SU-DHL-6 (cell line): ENCODE measurements around the gene VWA7.

Experiments used
- H2AFZ ChIP-seq: fragments of 200-600 bp; sonication (generic); 2 replicates; pipeline ENCODE4 v1.6.1; 2014; ENCODE audit warnings: low read depth, mild to moderate bottlenecking, moderate library complexity, mixed read lengths, antibody characterized with exemption, low read length; ENCODE audit not compliant: severe bottlenecking
- H3F3A ChIP-seq: fragments of 200-600 bp; shearing (Covaris generic); 2 replicates; pipeline ENCODE4 v1.6.0; 2016; ENCODE audit warnings: antibody characterized with exemption, mild to moderate bottlenecking; ENCODE audit not compliant: insufficient read depth
- H3K27ac ChIP-seq: fragments of 200-600 bp; sonication (generic); 2 replicates; pipeline ENCODE4 v1.5.1; 2016; ENCODE audit warnings: low read depth, mild to moderate bottlenecking, low read length, moderate library complexity, mixed read lengths
- H3K27me3 ChIP-seq: fragments of 200-600 bp; sonication (generic), shearing (Covaris generic); 2 replicates; pipeline ENCODE4 v1.6.0; 2014; ENCODE audit warnings: mild to moderate bottlenecking, low read length
- H3K36me3 ChIP-seq: fragments of 200-600 bp; sonication (generic); 2 replicates; pipeline ENCODE4 v1.6.1; 2014; ENCODE audit warnings: mild to moderate bottlenecking, low read length, mixed read lengths
- H3K4me2 ChIP-seq: fragments of 300-600, 200-600 bp; shearing (Covaris generic), sonication (generic); 2 replicates; pipeline ENCODE4 v1.6.0; 2014; ENCODE audit warnings: low read length, low read depth, mild to moderate bottlenecking; ENCODE audit not compliant: poor library complexity, severe bottlenecking
- H3K4me3 ChIP-seq: fragments of 200-600 bp; sonication (generic); 2 replicates; pipeline ENCODE4 v1.5.1; 2014; ENCODE audit warnings: antibody characterized with exemption, low read length, mild to moderate bottlenecking, mixed read lengths; ENCODE audit not compliant: insufficient read depth, poor library complexity, severe bottlenecking
- H3K79me2 ChIP-seq: fragments of 200-600 bp; sonication (generic); 2 replicates; pipeline ENCODE4 v1.6.1; 2014; ENCODE audit warnings: mild to moderate bottlenecking, low read length, moderate library complexity; ENCODE audit not compliant: insufficient read depth
- H3K9ac ChIP-seq: fragments of 200-600 bp; sonication (generic); 2 replicates; pipeline ENCODE4 v1.7.0; 2014; ENCODE audit warnings: mild to moderate bottlenecking, low read length
- H3K9me2 ChIP-seq: fragments of 200-600 bp; sonication (generic); replicated peaks from 2 replicates; pipeline ENCODE4 v1.6.1; 2014; ENCODE audit warnings: low read length; ENCODE audit not compliant: insufficient read depth
- H3K9me3 ChIP-seq: fragments of 200-600 bp; sonication (generic); 2 replicates; pipeline ENCODE4 v1.6.1; 2014; ENCODE audit warnings: low read length, mixed read lengths; ENCODE audit not compliant: insufficient read depth
- H4K20me1 ChIP-seq: fragments of 200-600 bp; sonication (generic); 2 replicates; pipeline ENCODE4 v1.6.1; 2014; ENCODE audit warnings: low read depth, mild to moderate bottlenecking, antibody characterized with exemption, low read length, moderate library complexity, mixed read lengths
- EZH2phosphoT487 ChIP-seq: fragments of 200-600 bp; sonication (generic), shearing (Covaris generic); conservative IDR thresholded peaks from 2 replicates; pipeline ENCODE4 v1.6.1; 2018; ENCODE audit warnings: mild to moderate bottlenecking, antibody characterized with exemption, low read length, moderate library complexity, mixed read lengths
- TF ChIP-seq, protein P1 (sequence below): fragments of 200-600 bp; sonication (generic); IDR thresholded peaks from one replicate; pipeline ENCODE4 v1.5.1; 2017; ENCODE audit warnings: antibody characterized with exemption, mild to moderate bottlenecking, low read length, moderate library complexity; ENCODE audit not compliant: insufficient read depth, poor library complexity, severe bottlenecking

VWA7 gene

DNA sequence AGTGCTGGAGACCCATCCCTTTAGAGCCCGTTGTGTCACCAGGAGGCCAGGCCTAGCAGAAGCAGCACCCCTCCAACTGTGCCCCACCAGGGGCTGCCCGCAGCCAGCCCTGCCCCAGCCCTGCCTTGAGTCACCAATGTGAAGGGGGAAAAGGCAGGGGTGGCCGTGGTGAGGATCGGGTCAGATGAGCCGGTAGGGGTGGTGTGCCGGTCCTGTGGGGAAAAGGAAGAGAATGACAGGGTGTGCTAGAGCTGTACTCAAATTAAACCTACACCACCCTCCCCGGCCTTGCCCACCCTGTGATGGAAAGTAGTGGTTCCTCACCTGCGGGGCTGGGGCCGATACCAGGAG lies 11.6 kb downstream of the VWA7 start:
- H3K4me3 ChIP-seq, result no peak overlapping the region
- H3K9me2 ChIP-seq, result no peaks in the 10 kb centered on the region
- H2AFZ ChIP-seq, result no peak overlapping the region
- H3K36me3 ChIP-seq, result peaks cover 6% of the 10 kb centered on the region; the same call in 1 of the 2 replicates
- no peak for TF ChIP-seq EZH2phosphoT487
- TF ChIP-seq, protein P1, sequence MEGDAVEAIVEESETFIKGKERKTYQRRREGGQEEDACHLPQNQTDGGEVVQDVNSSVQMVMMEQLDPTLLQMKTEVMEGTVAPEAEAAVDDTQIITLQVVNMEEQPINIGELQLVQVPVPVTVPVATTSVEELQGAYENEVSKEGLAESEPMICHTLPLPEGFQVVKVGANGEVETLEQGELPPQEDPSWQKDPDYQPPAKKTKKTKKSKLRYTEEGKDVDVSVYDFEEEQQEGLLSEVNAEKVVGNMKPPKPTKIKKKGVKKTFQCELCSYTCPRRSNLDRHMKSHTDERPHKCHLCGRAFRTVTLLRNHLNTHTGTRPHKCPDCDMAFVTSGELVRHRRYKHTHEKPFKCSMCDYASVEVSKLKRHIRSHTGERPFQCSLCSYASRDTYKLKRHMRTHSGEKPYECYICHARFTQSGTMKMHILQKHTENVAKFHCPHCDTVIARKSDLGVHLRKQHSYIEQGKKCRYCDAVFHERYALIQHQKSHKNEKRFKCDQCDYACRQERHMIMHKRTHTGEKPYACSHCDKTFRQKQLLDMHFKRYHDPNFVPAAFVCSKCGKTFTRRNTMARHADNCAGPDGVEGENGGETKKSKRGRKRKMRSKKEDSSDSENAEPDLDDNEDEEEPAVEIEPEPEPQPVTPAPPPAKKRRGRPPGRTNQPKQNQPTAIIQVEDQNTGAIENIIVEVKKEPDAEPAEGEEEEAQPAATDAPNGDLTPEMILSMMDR, result no peak
- H3K79me2 ChIP-seq, result no peaks in the 10 kb centered on the region
- peaks cover 8% of the 10 kb centered on the region for H3F3A ChIP-seq
- H3K4me2 ChIP-seq, result no peak overlapping the region
- H3K27ac ChIP-seq, result no peak overlapping the region
- no peaks in the 10 kb centered on the region for H4K20me1 ChIP-seq
- H3K27me3 ChIP-seq, result no peaks in the 10 kb centered on the region
- no peaks in the 10 kb centered on the region for H3K9me3 ChIP-seq
- H3K9ac ChIP-seq, result no peak overlapping the region

- H3K79me2 ChIP-seq, result no peaks in the 10 kb centered on the region
- H2AFZ ChIP-seq, result no peak overlapping the region
- H3K27me3 ChIP-seq, result no peaks in the 10 kb centered on the region
- H3K9ac ChIP-seq, result no peak overlapping the region
- H3F3A ChIP-seq, result peaks cover 8% of the 10 kb centered on the region
- H3K9me3 ChIP-seq, result no peaks in the 10 kb centered on the region
- H3K4me3 ChIP-seq, result no peak overlapping the region
- no peak overlapping the region for H3K4me2 ChIP-seq
- no peaks in the 10 kb centered on the region for H3K9me2 ChIP-seq
- TF ChIP-seq, protein P1, result no peak
- no peak for TF ChIP-seq EZH2phosphoT487
- peaks cover 7% of the 10 kb centered on the region; the same call in 1 of the 2 replicates for H3K36me3 ChIP-seq
- H4K20me1 ChIP-seq, result no peaks in the 10 kb centered on the region
- no peak overlapping the region for H3K27ac ChIP-seq
Observed at GRCh38 chr6:31764198-31764597, 12.9 kb downstream of the VWA7 start.

DNA sequence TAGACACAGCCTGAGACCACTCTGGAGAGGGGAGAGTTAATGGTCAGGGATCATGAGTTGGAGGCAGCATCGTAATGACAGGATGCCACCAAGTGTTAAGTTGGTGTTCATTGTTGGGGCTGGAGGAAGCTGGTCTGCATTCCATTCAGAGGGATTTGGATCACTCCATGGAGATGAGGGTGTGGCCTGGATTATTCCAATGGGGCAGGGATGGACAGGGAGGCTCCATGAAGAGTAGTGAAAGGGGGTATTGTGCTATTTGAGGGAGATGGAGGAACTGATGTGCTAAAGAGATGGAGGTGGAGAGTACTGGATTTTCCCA lies 13.5 kb downstream of the VWA7 start:
- no peak overlapping the region for H3K4me3 ChIP-seq
- TF ChIP-seq EZH2phosphoT487, result no peak
- TF ChIP-seq, protein P1, result no peak
- no peaks in the 10 kb centered on the region for H3K9me3 ChIP-seq
- peaks cover 8% of the 10 kb centered on the region; the same call in 1 of the 2 replicates for H3K36me3 ChIP-seq
- H3K79me2 ChIP-seq, result no peaks in the 10 kb centered on the region
- no peak overlapping the region for H3K27ac ChIP-seq
- H3K9ac ChIP-seq, result no peak overlapping the region
- no peak overlapping the region for H2AFZ ChIP-seq
- no peak overlapping the region for H3K4me2 ChIP-seq
- peaks cover 8% of the 10 kb centered on the region for H3F3A ChIP-seq
- no peaks in the 10 kb centered on the region for H4K20me1 ChIP-seq
- no peaks in the 10 kb centered on the region for H3K9me2 ChIP-seq
- no peaks in the 10 kb centered on the region for H3K27me3 ChIP-seq
